ENCODE data around the gene NPAS1.
"Not testable (repeated sequence)": the region's sequence is repeated elsewhere in the genome, so short reads cannot be mapped to it uniquely, and the experiment has no call there.

The NPAS1 gene

DNA sequence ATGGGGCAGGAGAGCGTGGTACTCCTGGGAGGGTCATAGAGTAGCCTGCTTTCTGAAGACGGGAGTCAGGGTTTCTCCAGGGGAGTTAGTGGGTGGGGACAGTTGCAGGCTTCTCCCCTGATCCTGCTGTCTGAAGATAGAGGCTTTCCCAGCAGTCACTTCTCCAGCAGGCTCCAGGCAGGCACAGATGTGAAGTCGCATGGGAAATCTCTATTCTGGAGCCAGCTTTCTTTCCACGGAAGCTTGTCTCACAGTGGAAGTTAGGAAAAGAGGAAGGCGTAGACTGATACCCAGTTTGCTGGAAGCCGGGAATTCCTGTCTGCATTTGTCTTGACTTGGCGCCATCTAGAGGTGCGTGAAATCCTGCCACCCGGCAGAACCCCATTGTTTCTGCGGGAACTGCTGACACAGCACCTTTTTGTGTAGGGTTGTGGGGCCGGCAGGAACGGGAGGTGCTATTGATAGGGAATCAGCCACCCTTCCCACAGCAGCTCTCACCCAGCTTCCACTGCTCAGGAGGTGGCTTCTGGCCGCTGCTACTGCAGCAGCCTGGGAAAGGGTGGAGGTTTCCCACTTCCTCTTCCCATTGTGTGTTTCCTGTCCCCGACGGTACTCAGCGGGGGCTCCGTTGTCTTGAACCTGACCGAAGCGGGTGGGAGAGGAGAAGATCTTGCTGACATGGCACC, 28.5 kb upstream of the NPAS1 start:
- peak; percentile 78 for DNase-seq (ENCODE audit: low spot score)

DNA sequence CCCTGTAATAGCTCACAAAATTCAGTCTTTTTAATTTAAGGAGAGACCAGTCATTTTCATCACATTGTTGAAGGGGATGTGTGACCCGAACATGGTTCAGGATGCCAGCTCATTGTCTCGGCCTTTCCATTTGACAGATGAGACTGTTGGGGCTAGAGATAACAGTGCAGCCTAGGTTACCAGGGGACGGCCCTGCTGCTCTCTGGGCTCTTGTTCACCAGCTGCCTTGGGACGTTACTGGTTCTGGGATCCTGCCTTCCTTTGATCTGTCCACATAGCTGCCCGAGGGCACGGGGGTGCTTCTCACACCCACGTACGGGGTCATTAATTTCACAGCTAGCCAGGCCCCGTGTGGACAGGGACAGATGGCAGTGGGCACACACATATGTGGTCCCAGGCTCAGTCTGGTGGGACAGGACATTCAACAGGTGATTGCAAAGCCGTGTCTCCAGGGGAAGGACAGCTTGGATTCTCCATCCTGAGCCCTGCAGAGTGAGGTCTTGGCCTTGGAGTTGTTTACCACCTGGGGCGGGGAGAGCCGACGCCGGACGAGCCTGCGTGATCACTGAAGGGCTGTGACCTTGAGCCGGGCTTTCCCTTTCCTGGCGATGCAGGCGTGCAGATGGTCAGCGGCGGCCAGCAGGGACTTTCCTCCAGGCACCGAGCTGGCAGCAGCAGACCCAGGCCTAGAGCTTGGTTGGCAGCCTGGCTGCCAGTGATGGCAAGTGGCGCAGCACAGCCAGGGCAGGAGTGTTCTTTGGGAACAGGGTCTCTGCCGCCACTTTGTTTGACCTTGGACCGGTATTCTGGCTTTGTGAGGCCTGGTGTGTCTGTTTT, 26.7 kb upstream of the NPAS1 start:
- DNase-seq (ENCODE audit: low spot score) = no peak

DNA sequence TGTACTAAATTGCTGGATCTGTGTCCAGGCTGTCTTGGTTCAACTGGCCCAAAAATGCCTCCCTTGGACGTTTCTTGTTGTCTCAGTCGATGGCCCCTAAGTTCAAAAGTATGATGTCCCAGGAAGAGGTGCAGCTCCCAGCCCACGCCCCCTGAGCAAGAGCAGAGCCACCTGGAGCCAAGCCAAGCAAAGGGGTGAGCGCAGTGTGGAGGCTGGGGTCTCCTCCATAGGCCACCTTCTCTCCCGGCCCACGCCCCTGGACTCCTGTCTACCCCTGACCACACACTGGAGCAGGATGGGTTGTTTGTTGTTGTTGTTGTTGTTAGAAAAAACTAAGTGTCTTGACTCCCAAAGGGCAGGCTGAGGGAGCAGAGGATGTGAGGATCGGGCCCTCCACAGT, 26.0 kb upstream of the NPAS1 start:
- DNase-seq (ENCODE audit: low spot score) = no peak

- no peak for DNase-seq (ENCODE audit: low spot score)
These were observed 25.4 kb upstream of the NPAS1 start for GRCh38 chr19:46994141-46994686.

DNA sequence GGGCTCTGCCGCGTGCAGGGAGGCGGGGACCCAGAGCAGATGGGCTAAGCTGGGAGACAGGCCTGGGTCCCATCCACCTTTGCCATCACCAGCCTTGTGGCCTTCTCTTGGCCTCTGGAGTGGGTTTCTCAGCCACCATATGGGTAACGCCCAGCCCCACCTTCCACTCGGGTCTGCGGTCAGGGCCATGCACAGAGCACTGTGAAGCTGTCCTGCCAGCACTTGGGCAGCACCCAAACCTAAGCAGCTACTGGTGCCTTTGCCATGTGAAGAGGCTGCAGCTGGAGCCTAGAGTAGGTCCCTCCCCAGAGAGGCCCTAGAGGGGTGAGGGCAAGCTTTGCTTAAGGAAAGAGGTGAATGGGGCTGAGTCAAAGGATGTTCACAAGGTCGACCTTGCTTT, 24.1 kb upstream of the NPAS1 start:
- DNase-seq (ENCODE audit: low spot score) = no peak

- DNase-seq (ENCODE audit: low spot score) = no peak
These were observed 21.1 kb upstream of the NPAS1 start for GRCh38 chr19:46998445-46999125.

GRCh38 chr19:46999377-46999776, 20.3 kb upstream of the NPAS1 start:
- no peak for DNase-seq (ENCODE audit: low spot score)

- DNase-seq (ENCODE audit: low spot score) = no peak
These were observed 19.8 kb upstream of the NPAS1 start for GRCh38 chr19:46999878-47000277.

DNA sequence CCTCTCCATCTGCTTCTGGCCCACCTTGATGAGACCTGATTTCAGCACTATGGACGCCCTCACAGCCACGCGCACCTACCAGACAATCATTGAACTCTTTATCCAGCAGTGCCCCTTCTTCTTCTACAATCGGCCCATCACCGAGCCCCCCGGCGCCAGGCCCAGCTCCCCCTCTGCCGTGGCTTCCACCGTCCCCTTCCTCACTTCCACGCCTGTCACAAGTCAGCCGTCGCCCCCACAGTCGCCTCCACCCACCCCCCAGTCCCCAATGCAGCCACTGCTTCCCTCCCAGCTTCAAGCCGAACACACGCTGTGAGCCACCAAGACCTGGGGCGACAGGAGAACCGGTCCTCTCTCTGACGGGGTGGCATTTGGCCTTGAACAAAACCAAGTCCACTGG, 19.3 kb upstream of the NPAS1 start:
- DNase-seq (ENCODE audit: low spot score) = no peak

DNA sequence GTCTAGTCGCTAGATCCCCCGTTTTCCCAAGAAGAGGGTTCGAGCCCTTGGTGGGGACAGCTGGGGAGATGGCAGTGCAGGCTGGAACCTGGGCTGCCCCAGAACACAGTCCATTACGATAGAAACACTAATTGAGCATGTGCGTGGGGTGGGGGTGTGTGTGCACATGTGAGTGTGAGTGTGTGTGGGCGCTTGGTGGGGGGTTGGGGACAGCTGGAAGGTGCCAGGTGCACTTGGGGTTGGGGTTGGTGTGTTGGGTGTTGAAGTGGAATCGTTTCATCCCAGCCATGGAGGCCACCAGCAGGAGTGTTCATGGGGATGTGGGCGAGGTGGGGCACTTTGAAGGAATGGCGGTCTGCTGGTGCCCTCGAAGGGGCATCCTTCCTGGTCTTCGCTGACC, 18.1 kb upstream of the NPAS1 start:
- no peak for DNase-seq (ENCODE audit: low spot score)

DNA sequence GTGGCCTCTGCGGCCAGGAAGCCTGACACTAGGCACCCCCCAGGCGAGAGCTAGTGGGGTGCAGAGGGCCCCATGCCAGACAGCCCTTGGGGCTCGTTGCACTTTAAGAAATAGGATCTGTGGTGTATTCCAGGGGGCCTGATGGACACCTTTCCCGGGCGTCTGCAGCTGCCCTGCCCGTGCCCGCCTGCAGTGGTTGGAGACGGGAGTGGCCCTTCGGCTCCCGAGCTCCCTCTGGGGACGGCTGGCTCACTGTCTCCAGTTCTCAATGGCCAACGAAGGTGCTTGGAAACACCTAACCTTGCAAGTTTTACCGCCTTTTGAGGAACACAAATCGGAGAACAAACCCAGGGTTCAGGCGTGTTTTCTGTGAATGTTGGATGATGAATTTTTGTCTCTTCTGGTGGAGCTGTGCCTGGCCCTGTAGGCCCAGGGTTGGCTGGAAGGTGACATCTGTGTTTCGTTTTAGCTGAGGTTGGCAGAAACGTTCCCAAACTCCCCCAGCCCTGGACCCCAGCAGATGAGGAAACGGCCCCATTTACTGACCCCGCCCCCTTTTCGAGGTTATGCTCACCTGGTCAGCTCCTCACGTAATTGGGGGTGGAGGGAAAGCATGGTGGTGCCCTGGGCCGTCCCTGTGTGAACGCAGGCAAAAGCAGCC, 17.4 kb upstream of the NPAS1 start:
- DNase-seq (ENCODE audit: low spot score) = no peak

GRCh38 chr19:47002853-47003610, 16.6 kb upstream of the NPAS1 start:
- DNase-seq (ENCODE audit: low spot score) = no peak

- no peak for DNase-seq (ENCODE audit: low spot score)
These were observed 15.8 kb upstream of the NPAS1 start for GRCh38 chr19:47003611-47004465.

DNA sequence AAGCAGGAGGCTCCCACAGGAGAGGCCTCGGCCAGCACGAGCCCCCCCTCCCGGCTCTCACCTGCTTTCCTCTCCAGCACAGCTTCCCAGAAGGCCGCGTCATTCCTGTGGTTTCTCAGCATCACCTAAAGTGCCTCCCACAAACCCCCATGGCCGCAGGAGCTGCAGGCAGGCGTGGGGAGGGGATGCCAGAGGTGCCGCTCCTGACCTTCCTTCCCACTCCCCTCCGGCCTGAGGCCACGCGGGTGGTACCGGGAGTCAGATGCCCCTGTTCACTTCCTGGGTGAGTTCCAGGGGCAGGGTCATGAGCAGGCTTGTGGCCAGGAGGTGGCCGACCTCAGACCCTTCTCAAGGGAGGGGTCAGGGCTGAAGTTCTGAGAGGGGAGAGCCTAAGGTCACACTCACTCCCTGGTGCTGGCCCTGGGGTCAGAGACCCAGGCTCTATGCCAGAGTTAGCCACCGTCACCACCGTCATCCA, 14.4 kb upstream of the NPAS1 start:
- no peak for DNase-seq (ENCODE audit: low spot score)

DNA sequence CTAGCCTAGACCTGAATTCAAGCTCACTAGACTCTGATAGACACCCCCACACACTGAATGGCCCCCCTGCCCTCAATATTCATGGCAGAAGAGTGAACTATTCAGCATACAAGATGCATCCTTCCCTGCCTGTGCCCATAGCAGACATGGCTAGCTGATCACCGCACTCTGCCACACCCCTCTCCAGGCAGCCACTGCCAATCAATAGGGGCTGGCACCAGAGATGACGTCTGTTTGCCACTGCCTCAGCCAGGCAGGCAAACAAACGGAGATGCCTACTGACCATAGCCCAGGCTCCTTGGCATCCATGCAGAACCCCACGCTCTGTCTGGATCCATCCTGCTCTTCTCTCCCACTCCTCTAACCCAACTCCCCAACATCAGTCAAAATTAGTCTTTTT, 13.8 kb upstream of the NPAS1 start:
- DNase-seq (ENCODE audit: low spot score) = peak; percentile 51

DNA sequence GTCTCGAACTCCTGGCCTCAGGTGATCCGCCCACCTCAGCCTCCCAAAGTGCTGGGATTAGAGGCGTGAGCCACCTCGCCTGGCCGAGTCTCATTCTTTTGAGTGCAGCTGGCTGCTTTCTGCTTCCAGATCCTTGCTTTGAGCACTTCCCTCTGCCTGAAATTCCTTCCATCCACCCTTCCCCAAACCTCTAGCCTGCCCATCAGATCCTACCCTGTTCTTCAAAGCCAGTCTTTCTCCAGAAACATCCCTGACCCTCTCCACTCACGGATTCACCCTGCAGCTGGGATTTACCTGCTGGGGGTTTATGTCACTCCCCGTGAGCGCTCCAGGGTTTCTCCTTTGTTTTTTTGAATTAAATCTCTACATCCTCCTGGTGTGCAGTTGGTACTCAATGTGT, 13.1 kb upstream of the NPAS1 start:
- no peak for DNase-seq (ENCODE audit: low spot score)

GRCh38 chr19:47010549-47010948, 9.1 kb upstream of the NPAS1 start:
- not testable (repeated sequence) for DNase-seq (ENCODE audit: low spot score)

DNA sequence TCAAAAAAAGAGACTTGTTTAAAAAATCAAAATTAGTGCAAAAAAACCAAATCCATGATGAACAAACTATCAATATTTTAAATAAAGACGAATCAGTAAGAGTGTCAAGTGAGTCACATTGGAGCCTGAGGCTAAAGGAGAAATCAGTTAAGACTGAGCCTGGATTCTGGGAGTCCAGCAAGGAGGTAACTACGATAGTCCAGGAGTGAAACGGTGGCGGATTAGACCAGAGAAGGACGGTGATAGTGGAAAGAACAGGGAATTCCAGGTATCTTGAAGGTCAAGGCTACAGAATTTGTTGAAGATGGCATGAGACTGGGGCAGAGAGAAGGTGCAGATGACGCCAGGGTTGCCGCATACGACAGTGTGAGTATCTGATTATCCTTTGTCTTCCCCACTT, 7.0 kb upstream of the NPAS1 start:
- DNase-seq (ENCODE audit: low spot score) = no peak

DNA sequence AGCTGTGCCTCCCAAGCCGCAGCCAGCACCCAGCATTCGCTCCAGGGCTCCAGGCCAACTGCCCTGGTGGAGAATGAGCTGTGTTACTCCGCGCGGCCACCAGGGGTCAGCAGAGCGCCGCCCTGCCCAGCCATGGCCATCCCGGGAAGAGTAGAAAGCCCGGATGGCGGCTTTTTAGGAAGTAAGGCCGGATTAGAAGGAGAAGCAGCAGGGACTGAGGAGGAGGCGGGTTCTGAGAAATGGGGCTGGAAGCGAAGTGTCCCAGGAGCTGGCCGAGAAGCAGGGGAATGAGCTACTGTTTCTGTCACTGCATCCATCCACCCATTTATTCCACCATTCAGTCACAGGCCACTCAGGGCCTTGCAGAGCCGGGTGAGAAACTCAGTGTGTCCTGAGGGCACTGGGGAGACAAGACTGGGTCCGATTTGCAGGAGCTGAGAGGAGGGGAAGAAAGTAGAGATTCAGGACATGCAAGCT, 6.6 kb upstream of the NPAS1 start:
- peak; percentile 75 for DNase-seq (ENCODE audit: low spot score)

GRCh38 chr19:47018923-47019322, 714 bp upstream of the NPAS1 start:
- no peak for DNase-seq (ENCODE audit: low spot score)
